Embryonic facial prominence (tissue), 1 donor: ENCODE data around the gene DPH1.

Source experiments
- DNase-seq: peaks from one replicate; pipeline ENCODE4 v3.0.0-alpha.2; 2016; ENCODE audit errors: extremely low spot score

The DPH1 gene

GRCh38 chr17:2027528-2028233 is 2.3 kb upstream of the DPH1 start:
- DNase-seq, result no peak

- DNase-seq, result no peak
Measured at GRCh38 chr17:2028234-2028614, 1.7 kb upstream of the DPH1 start.

- no peak for DNase-seq
Measured at GRCh38 chr17:2028737-2029136, 1.2 kb upstream of the DPH1 start.

GRCh38 chr17:2030779-2031163 is 818 bp downstream of the DPH1 start:
- no peak for DNase-seq

- DNase-seq, result no peak
Measured at GRCh38 chr17:2033153-2033552, 3.2 kb downstream of the DPH1 start.

GRCh38 chr17:2034157-2034556 is 4.2 kb downstream of the DPH1 start:
- DNase-seq, result no peak

- no peak for DNase-seq
Measured at GRCh38 chr17:2034806-2035540, 5.0 kb downstream of the DPH1 start.

GRCh38 chr17:2035541-2036488 is 5.9 kb downstream of the DPH1 start:
- no peak for DNase-seq

GRCh38 chr17:2037155-2037554 is 7.2 kb downstream of the DPH1 start:
- DNase-seq, result no peak

GRCh38 chr17:2040219-2040827 is 10.4 kb downstream of the DPH1 start:
- no peak for DNase-seq

GRCh38 chr17:2040942-2041560 is 11.1 kb downstream of the DPH1 start:
- no peak for DNase-seq

GRCh38 chr17:2041561-2042389 is 11.8 kb downstream of the DPH1 start, which contains the start of gene OVCA2:
TSS of gene OVCA2 (plus strand) at chr17:2042022. CDS start at chr17:2042048, 26 bp downstream.
- peak; percentile 91 for DNase-seq

GRCh38 chr17:2042390-2042847 is 12.5 kb downstream of the DPH1 start:
- DNase-seq, result no peak

- no peak for DNase-seq
Measured at GRCh38 chr17:2042933-2043332, 13.0 kb downstream of the DPH1 start.

- no peak for DNase-seq
Measured at GRCh38 chr17:2043785-2044184, 13.8 kb downstream of the DPH1 start.

GRCh38 chr17:2044263-2044894 is 14.4 kb downstream of the DPH1 start:
- DNase-seq, result no peak

- no peak for DNase-seq
Measured at GRCh38 chr17:2047590-2047989, 17.6 kb downstream of the DPH1 start.

- DNase-seq, result no peak
Measured at GRCh38 chr17:2048805-2049204, 18.9 kb downstream of the DPH1 start.

GRCh38 chr17:2049333-2050299 is 19.7 kb downstream of the DPH1 start:
- peak; percentile 81 for DNase-seq
